ENCODE results near the gene RGP1. TPM values are rescaled to one million over a fixed set of nuclear protein-coding genes. Genes with fewer than 3 reads are reported as not detected.

RGP1 gene
- total RNA-seq, 2 donors from 2014 or later: 52.0 to 53.9 TPM

- TF ChIP-seq, protein P1, sequence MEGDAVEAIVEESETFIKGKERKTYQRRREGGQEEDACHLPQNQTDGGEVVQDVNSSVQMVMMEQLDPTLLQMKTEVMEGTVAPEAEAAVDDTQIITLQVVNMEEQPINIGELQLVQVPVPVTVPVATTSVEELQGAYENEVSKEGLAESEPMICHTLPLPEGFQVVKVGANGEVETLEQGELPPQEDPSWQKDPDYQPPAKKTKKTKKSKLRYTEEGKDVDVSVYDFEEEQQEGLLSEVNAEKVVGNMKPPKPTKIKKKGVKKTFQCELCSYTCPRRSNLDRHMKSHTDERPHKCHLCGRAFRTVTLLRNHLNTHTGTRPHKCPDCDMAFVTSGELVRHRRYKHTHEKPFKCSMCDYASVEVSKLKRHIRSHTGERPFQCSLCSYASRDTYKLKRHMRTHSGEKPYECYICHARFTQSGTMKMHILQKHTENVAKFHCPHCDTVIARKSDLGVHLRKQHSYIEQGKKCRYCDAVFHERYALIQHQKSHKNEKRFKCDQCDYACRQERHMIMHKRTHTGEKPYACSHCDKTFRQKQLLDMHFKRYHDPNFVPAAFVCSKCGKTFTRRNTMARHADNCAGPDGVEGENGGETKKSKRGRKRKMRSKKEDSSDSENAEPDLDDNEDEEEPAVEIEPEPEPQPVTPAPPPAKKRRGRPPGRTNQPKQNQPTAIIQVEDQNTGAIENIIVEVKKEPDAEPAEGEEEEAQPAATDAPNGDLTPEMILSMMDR (IDR thresholded peaks at IDR 0.05): no peak
- peaks cover 24% of the 10 kb centered on the region for H3K36me3 ChIP-seq
- intact Hi-C loops (cut with DNase I): no loop called here
- H3K4me1 ChIP-seq: peaks cover 6% of the 10 kb centered on the region
- no peak overlapping the region for H3K9ac ChIP-seq (ENCODE audit: low read depth in 2 of 2, low read length in 2 of 2)
- no peaks in the 10 kb centered on the region for H3K9me3 ChIP-seq
- H3K27ac ChIP-seq: no peak overlapping the region
- no peak overlapping the region for H3K4me3 ChIP-seq
- DNase-seq: no peak
- H3K27me3 ChIP-seq: no peaks in the 10 kb centered on the region
Observed at GRCh38 chr9:35738924-35739323, 10.2 kb upstream of the RGP1 start.

DNA sequence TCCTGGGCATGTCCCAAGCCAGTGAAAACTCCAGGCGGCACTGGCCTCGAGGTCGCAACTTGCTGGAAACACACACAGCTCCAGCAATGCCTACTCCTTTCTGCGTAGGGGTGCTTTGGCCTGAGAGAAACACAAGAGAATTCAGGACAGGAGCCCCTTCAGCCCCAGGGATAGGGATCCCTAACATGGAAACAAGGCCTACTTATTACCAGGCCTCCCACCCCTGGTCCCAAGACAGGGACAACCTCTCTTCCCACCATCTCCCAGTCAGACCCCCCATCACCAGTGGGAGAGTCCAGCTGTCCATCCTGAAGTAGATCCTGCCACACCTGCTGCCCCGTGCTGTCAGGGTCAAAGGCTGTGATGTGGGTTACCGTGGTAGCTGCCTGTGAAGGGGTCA lies 8.8 kb upstream of the RGP1 start:
- intact Hi-C loops (cut with DNase I): no loop called here
- H3K4me1 ChIP-seq: no peaks in the 10 kb centered on the region
- H3K4me3 ChIP-seq: no peak overlapping the region
- no peaks in the 10 kb centered on the region for H3K9me3 ChIP-seq
- H3K36me3 ChIP-seq: peaks cover 21% of the 10 kb centered on the region
- no peak for DNase-seq
- no peak overlapping the region for H3K9ac ChIP-seq (ENCODE audit: low read depth in 2 of 2, low read length in 2 of 2)
- TF ChIP-seq, protein P1 (IDR thresholded peaks at IDR 0.05): no peak
- H3K27ac ChIP-seq: no peak overlapping the region
- H3K27me3 ChIP-seq: no peaks in the 10 kb centered on the region

GRCh38 chr9:35741740-35742139 lies 7.3 kb upstream of the RGP1 start:
- no peaks in the 10 kb centered on the region for H3K27me3 ChIP-seq
- peaks cover 14% of the 10 kb centered on the region for H3K36me3 ChIP-seq
- no peak overlapping the region for H3K9ac ChIP-seq (ENCODE audit: low read depth in 2 of 2, low read length in 2 of 2)
- H3K9me3 ChIP-seq: no peaks in the 10 kb centered on the region
- H3K4me1 ChIP-seq: peaks cover 9% of the 10 kb centered on the region
- DNase-seq: no peak
- intact Hi-C loops (cut with DNase I): no loop called here
- TF ChIP-seq, protein P1 (IDR thresholded peaks at IDR 0.05): no peak
- no peak overlapping the region for H3K27ac ChIP-seq
- H3K4me3 ChIP-seq: no peak overlapping the region

- Histone ChIP-seq H3K4me3 (no peak overlapping the region), H3K4me1 (peaks cover 12% of the 10 kb centered on the region), H3K36me3 (peaks cover 6% of the 10 kb centered on the region), H3K27ac (no peak overlapping the region), H3K9me3 (no peaks in the 10 kb centered on the region), H3K9ac (ENCODE audit: low read depth in 2 of 2, low read length in 2 of 2) (no peak overlapping the region), H3K27me3 (no peaks in the 10 kb centered on the region)
- TF ChIP-seq, protein P1 (IDR thresholded peaks at IDR 0.05): no peak
- no peak for DNase-seq
- intact Hi-C loops (cut with DNase I): no loop called here
Observed at GRCh38 chr9:35743452-35743851, 5.6 kb upstream of the RGP1 start.

- Histone ChIP-seq H3K4me3 (no peak overlapping the region), H3K36me3 (peaks cover 6% of the 10 kb centered on the region), H3K27me3 (no peaks in the 10 kb centered on the region), H3K27ac (no peak overlapping the region), H3K9ac (ENCODE audit: low read depth in 2 of 2, low read length in 2 of 2) (peak overlapping the region in 1 of 2 donors; percentile 26), H3K4me1 (peaks cover 12% of the 10 kb centered on the region), H3K9me3 (no peaks in the 10 kb centered on the region)
- DNase-seq: no peak
- TF ChIP-seq, protein P1 (IDR thresholded peaks at IDR 0.05): no peak
- intact Hi-C loops (cut with DNase I): no loop called here
Observed at GRCh38 chr9:35743880-35744518, 5.1 kb upstream of the RGP1 start.

Measured in colonic mucosa (tissue), 4 donors.